HL-60 (cell line): ENCODE results near the gene HOATZ.

Experiments used
- DNase-seq, 2 experiments: peaks; one replicate each; pipeline ENCODE4 v3.0.0-alpha.2; 2010 to 2020; ENCODE audit warnings: low read depth in 1 of 2, low spot score in 1 of 2
- H3K27ac ChIP-seq: fragments of 250-450 bp; sonication (Bioruptor Pico); replicated peaks from 2 replicates; pipeline ENCODE4 v1.5.1; 2020; ENCODE audit warnings: mild to moderate bottlenecking, moderate library complexity
- H3K27me3 ChIP-seq: fragments of 250-450 bp; sonication (Bioruptor Pico); 2 replicates; pipeline ENCODE4 v1.5.1; 2021; ENCODE audit warnings: mild to moderate bottlenecking, moderate library complexity; ENCODE audit not compliant: insufficient read depth, poor library complexity, severe bottlenecking
- H3K4me3 ChIP-seq: replicated peaks from 2 replicates; pipeline ENCODE4 v1.5.1; 2011; ENCODE audit warnings: mild to moderate bottlenecking, control low read depth, low read length; ENCODE audit not compliant: insufficient read depth
- GABPA ChIP-seq: IDR thresholded peaks from 2 replicates; pipeline ENCODE4 v1.6.1; 2012; ENCODE audit warnings: low read depth
- POLR2AphosphoS5 ChIP-seq: IDR thresholded peaks from 2 replicates; pipeline ENCODE4 v1.6.1; 2012; ENCODE audit warnings: low read depth
- SPI1 ChIP-seq: IDR thresholded peaks from 2 replicates; pipeline ENCODE4 v1.6.1; 2012; ENCODE audit warnings: low read depth, mild to moderate bottlenecking, borderline replicate concordance
- TF ChIP-seq, protein P1 (sequence below): IDR thresholded peaks from one replicate; pipeline ENCODE4 v1.5.1; 2011; ENCODE audit warnings: low read length, control low read depth, inconsistent platforms; ENCODE audit not compliant: insufficient read depth
- TF ChIP-seq, protein P2 (sequence below): IDR thresholded peaks from 2 replicates; pipeline ENCODE4 v1.6.1; 2012; ENCODE audit warnings: low read depth; ENCODE audit not compliant: insufficient replicate concordance

The HOATZ gene

DNA sequence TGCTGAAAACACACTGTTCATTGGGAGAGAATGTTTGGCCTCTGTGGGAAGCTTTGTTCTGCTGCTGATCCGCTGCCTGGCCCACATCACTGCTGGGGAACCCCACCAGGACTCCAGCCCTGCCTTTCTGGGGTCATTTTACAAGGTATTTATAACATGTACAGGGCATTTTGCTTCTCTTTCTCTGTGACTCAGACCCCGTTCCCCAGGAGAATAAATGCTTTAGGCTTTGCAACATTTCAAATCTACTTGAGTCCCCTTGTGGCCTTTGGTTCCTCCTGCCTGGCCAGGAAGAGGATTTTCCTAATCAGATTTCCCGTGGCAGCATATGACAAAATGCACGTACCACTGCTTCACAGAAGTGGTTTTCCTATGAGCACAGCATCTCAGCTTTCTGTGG lies 45.4 kb upstream of the HOATZ start:
- TF ChIP-seq POLR2AphosphoS5 (no peak), GABPA (no peak), SPI1 (no peak)
- TF ChIP-seq, protein P1, sequence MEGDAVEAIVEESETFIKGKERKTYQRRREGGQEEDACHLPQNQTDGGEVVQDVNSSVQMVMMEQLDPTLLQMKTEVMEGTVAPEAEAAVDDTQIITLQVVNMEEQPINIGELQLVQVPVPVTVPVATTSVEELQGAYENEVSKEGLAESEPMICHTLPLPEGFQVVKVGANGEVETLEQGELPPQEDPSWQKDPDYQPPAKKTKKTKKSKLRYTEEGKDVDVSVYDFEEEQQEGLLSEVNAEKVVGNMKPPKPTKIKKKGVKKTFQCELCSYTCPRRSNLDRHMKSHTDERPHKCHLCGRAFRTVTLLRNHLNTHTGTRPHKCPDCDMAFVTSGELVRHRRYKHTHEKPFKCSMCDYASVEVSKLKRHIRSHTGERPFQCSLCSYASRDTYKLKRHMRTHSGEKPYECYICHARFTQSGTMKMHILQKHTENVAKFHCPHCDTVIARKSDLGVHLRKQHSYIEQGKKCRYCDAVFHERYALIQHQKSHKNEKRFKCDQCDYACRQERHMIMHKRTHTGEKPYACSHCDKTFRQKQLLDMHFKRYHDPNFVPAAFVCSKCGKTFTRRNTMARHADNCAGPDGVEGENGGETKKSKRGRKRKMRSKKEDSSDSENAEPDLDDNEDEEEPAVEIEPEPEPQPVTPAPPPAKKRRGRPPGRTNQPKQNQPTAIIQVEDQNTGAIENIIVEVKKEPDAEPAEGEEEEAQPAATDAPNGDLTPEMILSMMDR, result no peak
- TF ChIP-seq, protein P2, sequence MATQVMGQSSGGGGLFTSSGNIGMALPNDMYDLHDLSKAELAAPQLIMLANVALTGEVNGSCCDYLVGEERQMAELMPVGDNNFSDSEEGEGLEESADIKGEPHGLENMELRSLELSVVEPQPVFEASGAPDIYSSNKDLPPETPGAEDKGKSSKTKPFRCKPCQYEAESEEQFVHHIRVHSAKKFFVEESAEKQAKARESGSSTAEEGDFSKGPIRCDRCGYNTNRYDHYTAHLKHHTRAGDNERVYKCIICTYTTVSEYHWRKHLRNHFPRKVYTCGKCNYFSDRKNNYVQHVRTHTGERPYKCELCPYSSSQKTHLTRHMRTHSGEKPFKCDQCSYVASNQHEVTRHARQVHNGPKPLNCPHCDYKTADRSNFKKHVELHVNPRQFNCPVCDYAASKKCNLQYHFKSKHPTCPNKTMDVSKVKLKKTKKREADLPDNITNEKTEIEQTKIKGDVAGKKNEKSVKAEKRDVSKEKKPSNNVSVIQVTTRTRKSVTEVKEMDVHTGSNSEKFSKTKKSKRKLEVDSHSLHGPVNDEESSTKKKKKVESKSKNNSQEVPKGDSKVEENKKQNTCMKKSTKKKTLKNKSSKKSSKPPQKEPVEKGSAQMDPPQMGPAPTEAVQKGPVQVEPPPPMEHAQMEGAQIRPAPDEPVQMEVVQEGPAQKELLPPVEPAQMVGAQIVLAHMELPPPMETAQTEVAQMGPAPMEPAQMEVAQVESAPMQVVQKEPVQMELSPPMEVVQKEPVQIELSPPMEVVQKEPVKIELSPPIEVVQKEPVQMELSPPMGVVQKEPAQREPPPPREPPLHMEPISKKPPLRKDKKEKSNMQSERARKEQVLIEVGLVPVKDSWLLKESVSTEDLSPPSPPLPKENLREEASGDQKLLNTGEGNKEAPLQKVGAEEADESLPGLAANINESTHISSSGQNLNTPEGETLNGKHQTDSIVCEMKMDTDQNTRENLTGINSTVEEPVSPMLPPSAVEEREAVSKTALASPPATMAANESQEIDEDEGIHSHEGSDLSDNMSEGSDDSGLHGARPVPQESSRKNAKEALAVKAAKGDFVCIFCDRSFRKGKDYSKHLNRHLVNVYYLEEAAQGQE, result no peak
- Histone ChIP-seq H3K27me3 (peaks cover 7% of the 10 kb centered on the region), H3K27ac (no peak overlapping the region), H3K4me3 (no peak overlapping the region)
- DNase-seq, result no peak

- no peak for DNase-seq
- peaks cover 10% of the 10 kb centered on the region for H3K27me3 ChIP-seq
- no peak overlapping the region for H3K27ac ChIP-seq
- no peak for TF ChIP-seq SPI1
- no peak for TF ChIP-seq GABPA
- TF ChIP-seq, protein P2, result no peak
- no peak for TF ChIP-seq POLR2AphosphoS5
- TF ChIP-seq, protein P1, result no peak
- H3K4me3 ChIP-seq, result no peak overlapping the region
Measured at GRCh38 chr11:111472228-111472627, 42.4 kb upstream of the HOATZ start.

DNA sequence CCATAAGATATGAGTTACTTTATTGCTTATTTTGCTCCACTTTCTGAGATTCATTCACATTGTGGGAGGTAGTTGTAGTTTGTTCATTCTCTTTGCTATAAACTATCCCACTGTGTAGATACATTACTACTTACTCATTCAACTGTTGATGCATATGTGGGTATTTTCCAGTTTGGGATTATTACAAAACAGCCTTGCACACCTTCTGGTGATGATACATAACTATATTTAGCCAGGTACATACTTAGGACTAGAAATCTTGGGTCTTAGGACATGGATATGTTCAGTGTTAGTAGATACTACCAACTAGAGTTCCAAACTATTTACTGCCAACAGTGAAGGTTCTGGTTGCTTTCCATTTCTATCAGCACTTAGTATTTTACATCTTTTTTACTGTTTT lies 40.1 kb upstream of the HOATZ start:
- Histone ChIP-seq H3K27me3 (peaks cover 11% of the 10 kb centered on the region), H3K27ac (no peak overlapping the region), H3K4me3 (no peak overlapping the region)
- TF ChIP-seq, protein P1, result no peak
- no peak for TF ChIP-seq POLR2AphosphoS5
- TF ChIP-seq SPI1, result no peak
- TF ChIP-seq, protein P2, result no peak
- TF ChIP-seq GABPA, result no peak
- no peak for DNase-seq
